Psoas muscle (tissue), 8 donors: ENCODE measurements around the gene NKX1-1. TPM values are rescaled to one million over a fixed set of nuclear protein-coding genes. Genes with fewer than 3 reads are reported as not detected.
"Not testable (repeated sequence)": the region's sequence is repeated elsewhere in the genome, so short reads cannot be mapped to it uniquely, and the experiment has no call there.

Experiments
- ATAC-seq, 4 donors: fragments of 200-7000 bp; cut with Tn5 transposase; one replicate each; pipeline ENCODE4 v1.9.1; 2020; ENCODE audit warnings: moderate library complexity in 3 of 4, mild to moderate bottlenecking in 2 of 4
- DNase-seq, 2 donors: peaks; one replicate each; pipeline ENCODE4 v3.0.0-alpha.2; 2020
- H3K27ac ChIP-seq: fragments of 200-600 bp; one replicate; pipeline ENCODE4 v1.8.0; 2022
- H3K27me3 ChIP-seq, 3 donors: fragments of 200-600 bp in 1 of 3; one replicate each; pipeline versions ENCODE4 v1.6.1 to v1.8.0; 2013 to 2022; ENCODE audit warnings: low read length in 2 of 3, mild to moderate bottlenecking in 2 of 3, moderate library complexity in 1 of 3; ENCODE audit not compliant: insufficient read depth in 3 of 3
- H3K36me3 ChIP-seq, 2 donors: fragments of 200-600 bp in 1 of 2; one replicate each; pipeline versions ENCODE4 v1.6.1 to v1.8.0; 2013 to 2022; ENCODE audit warnings: low read depth in 1 of 2, mild to moderate bottlenecking in 1 of 2, moderate library complexity in 1 of 2; ENCODE audit not compliant: insufficient read depth in 1 of 2
- H3K4me1 ChIP-seq: fragments of 200-600 bp; one replicate; pipeline ENCODE4 v1.8.0; 2022
- H3K4me3 ChIP-seq: fragments of 200-600 bp; one replicate; pipeline ENCODE4 v1.8.0; 2022; ENCODE audit warnings: mild to moderate bottlenecking
- H3K9me3 ChIP-seq: fragments of 200-600 bp; one replicate; pipeline ENCODE4 v1.8.0; 2022
- CTCF ChIP-seq: fragments of 200-600 bp; IDR thresholded peaks from one replicate; pipeline ENCODE4 v1.8.0; 2022; ENCODE audit warnings: antibody characterized with exemption
- WGBS, 3 donors: extraction: QIAGEN DNeasy Blood & Tissue Kit; methylation state at CpG; one replicate each; pipeline versions ENCODE4 v1.1.6 to v1.1.7; 2013; 5-methylcytosine and 5-hydroxymethylcytosine counted together
- intact Hi-C, 2 donors: fragments of 100-400 bp; cut with DNase I; formaldehyde crosslinking; loops; one replicate each; pipeline versions ENCODE4 v1.11.0 to v1.14.2; 2022
- polyA plus RNA-seq, 3 donors: library from polyadenylated mRNA; stranded (reverse); fragments of 200-250 nt; gene quantifications; one replicate each; pipeline ENCODE4 v1.2.3, GENCODE V29; 2013
- total RNA-seq, 4 donors: library from RNA; stranded (reverse); fragmentation: NEBNext Ultra II Directional in 2 of 4; extraction: Animal tissue kit (Norgen Biotek cat#: 25700) in 2 of 4; gene quantifications; one replicate each; pipeline versions ENCODE4 v1.2.1 to v1.2.4, GENCODE V29; 2021 to 2023
- donor health status: healthy with polysubstance abuse.
- donor health status: DM: no; HTN: no; CAD: no; lungs with moderate emphysema.
- donor health status: Bipolar disorder and iron deficiency.
- donor health status: healthy.
- donor health status: DM: yes; HTN: yes; CAD: no.
- donor health status: DM: no; HTN: no; CAD: no.
- donor health status: DM: no; HTN: no; CAD: no.
- donor health status: DM: yes; HTN: yes; CAD: no.

NKX1-1 gene
- total and polyA plus RNA-seq, 7 donors, result not detected

DNA sequence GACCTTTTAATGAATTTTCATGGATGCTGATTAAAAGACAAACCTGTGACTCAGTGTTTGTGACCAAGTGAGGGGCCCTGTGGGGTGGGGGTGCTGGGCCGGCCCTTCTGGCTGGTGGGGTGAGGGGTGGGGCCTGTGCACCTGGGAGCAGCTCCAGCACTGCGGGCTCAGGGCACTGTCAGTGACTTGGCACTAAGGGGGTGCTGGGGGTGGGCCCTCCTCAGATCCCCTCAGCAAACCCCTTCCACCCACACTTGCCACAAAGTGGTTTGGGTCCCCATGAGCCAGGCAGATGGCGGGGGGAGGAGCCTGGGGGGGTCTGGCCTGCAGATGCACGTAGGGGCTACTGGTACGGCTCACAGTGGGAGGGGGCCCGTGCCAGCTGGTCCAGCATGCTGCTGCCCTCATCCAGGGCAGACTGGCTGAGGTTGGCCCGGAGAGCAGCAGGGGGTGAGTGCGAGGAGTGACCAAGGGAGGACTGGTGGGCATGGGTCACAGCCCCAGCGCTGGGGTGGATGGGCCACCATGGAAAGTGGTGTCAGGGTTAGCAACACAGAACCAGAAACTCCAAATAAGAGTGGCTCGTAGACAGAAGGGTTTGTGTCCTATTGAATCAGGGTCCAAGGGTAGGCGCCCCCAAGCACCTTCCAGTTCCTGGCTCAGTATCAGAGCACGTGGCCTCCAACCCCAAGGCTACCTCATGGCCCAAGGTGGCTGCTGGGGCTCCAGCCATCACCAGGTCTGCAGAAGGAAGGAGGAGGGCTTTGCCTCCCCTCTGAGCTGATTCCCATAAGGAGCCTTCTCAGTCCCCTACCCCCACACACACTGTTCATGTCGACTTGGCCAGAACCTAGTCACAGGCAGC lies 10.1 kb downstream of the NKX1-1 start:
- no peak for ATAC-seq

GRCh38 chr4:1395389-1395820 lies 10.8 kb downstream of the NKX1-1 start:
- 97 to 98% (median 98%) methylated on average over 25 to 26 of the region's 26 CpGs for WGBS, 3 donors
- H3K4me3 ChIP-seq, H3K27ac ChIP-seq, ATAC-seq, H3K4me1 ChIP-seq, H3K9me3 ChIP-seq, H3K27me3 ChIP-seq, intact Hi-C loops: not testable (repeated sequence)
- DNase-seq, result peak in 1 of 2 donors; percentile 2
- peaks cover 2 to 21% of the 10 kb centered on the region in 2 donors for H3K36me3 ChIP-seq

More for the DNA sequence above, 10.1 kb downstream of the NKX1-1 start:
- 87 to 89% (median 89%) methylated on average over 12 to 13 of the region's 13 CpGs for WGBS, 3 donors
- Histone ChIP-seq H3K9me3 (no peaks in the 10 kb centered on the region), H3K36me3 (peaks cover 2 to 21% of the 10 kb centered on the region in 2 donors), H3K27ac (no peak overlapping the region), H3K27me3 (peaks cover 0 to 16% (median 0%) of the 10 kb centered on the region in 3 donors), H3K4me1 (no peaks in the 10 kb centered on the region), H3K4me3 (no peak overlapping the region)
- intact Hi-C loops, result no loop called here
- TF ChIP-seq CTCF, result no peak
- DNase-seq, result no peak

- 92 to 95% (median 94%) methylated on average over 39 to 60 of the region's 63 CpGs for WGBS, 3 donors
- H3K27ac ChIP-seq, H3K4me3 ChIP-seq, DNase-seq, H3K4me1 ChIP-seq, H3K9me3 ChIP-seq, intact Hi-C loops, H3K27me3 ChIP-seq, ATAC-seq: not testable (repeated sequence)
- H3K36me3 ChIP-seq, result peaks cover 2 to 21% of the 10 kb centered on the region in 2 donors
These were observed 11.5 kb downstream of the NKX1-1 start for GRCh38 chr4:1394554-1395388.

- WGBS, 3 donors, result 94 to 97% (median 94%) methylated on average over 10 of the region's 10 CpGs
- Histone ChIP-seq H3K4me3 (no peak overlapping the region), H3K27ac (no peak overlapping the region), H3K9me3 (no peaks in the 10 kb centered on the region), H3K36me3 (peaks cover 2 to 21% of the 10 kb centered on the region in 2 donors), H3K4me1 (no peaks in the 10 kb centered on the region), H3K27me3 (no peaks in the 10 kb centered on the region)
- no peak for ATAC-seq
- DNase-seq, result peak; percentile 5 to 46
- intact Hi-C loops, result no loop called here
- TF ChIP-seq CTCF, result no peak
These were observed 12.4 kb downstream of the NKX1-1 start for GRCh38 chr4:1393866-1394265.

DNA sequence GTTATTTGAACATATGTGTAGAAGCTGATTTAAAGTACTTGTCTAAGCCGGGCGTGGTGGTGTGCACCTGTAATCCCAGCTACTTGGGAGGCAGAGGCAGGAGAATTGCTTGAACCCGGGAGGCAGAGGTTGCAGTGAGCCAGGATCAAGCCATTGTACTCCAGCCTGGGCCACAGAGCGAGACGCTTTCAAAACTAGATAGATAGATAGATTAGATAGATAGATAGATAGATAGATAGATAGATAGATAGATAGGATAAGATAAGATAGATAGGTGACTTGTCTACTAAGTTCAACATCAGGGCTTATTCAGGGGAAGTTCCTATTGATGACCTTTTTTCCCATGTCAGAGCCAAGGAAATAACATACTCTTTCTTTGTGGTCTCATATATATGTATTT lies 12.9 kb downstream of the NKX1-1 start:
- not testable (repeated sequence) for H3K4me3 ChIP-seq

More for the DNA sequence above, 12.9 kb downstream of the NKX1-1 start:
- H3K36me3 ChIP-seq, result peaks cover 2 to 21% of the 10 kb centered on the region in 2 donors
- H3K9me3 ChIP-seq, ATAC-seq, H3K27me3 ChIP-seq, intact Hi-C loops, H3K4me1 ChIP-seq, H3K27ac ChIP-seq: not testable (repeated sequence)
- peak in 1 of 2 donors; percentile 1 for DNase-seq
- 99 to 100% (median 99%) methylated on average over 5 of the region's 5 CpGs for WGBS, 3 donors
